MM.1S (cell line): ENCODE data around the gene METTL9.
"Not testable (repeated sequence)": the region's sequence is repeated elsewhere in the genome, so short reads cannot be mapped to it uniquely, and the experiment has no call there.

Experiments used
- DNase-seq: peaks from one replicate; pipeline ENCODE4 v3.0.0-alpha.2; 2015
- H2AFZ ChIP-seq: fragments of 300-600 bp; sonication (generic); 2 replicates; pipeline ENCODE4 v1.6.0; 2016; ENCODE audit warnings: antibody characterized with exemption, low read length
- H3F3A ChIP-seq: fragments of 300-600 bp; sonication (generic); 2 replicates; pipeline ENCODE4 v1.6.1; 2016; ENCODE audit warnings: mild to moderate bottlenecking, antibody characterized with exemption, low read length, moderate library complexity, mixed read lengths; ENCODE audit not compliant: insufficient read depth
- H3K27ac ChIP-seq: fragments of 300-600 bp; sonication (generic); 2 replicates; pipeline ENCODE4 v1.5.1; 2016; ENCODE audit warnings: mild to moderate bottlenecking, low read length
- H3K27me3 ChIP-seq: fragments of 300-600 bp; sonication (generic); replicated peaks from 2 replicates; pipeline ENCODE4 v1.6.0; 2016; ENCODE audit warnings: low read length; ENCODE audit not compliant: insufficient read depth
- H3K36me3 ChIP-seq: fragments of 300-600 bp; sonication (generic); replicated peaks from 2 replicates; pipeline ENCODE4 v1.6.1; 2016; ENCODE audit warnings: mild to moderate bottlenecking, low read length, mixed read lengths; ENCODE audit not compliant: insufficient read depth
- H3K4me1 ChIP-seq: fragments of 300-600 bp; sonication (generic); 2 replicates; pipeline ENCODE4 v1.6.1; 2016; ENCODE audit warnings: low read length, mixed read lengths
- H3K4me2 ChIP-seq: fragments of 300-600 bp; sonication (generic); 2 replicates; pipeline ENCODE4 v1.6.0; 2016; ENCODE audit warnings: low read depth, low read length
- H3K4me3 ChIP-seq: fragments of 300-600 bp; sonication (generic); 2 replicates; pipeline ENCODE4 v1.5.1; 2016; ENCODE audit warnings: low read length, mixed read lengths
- H3K79me2 ChIP-seq: fragments of 300-600 bp; sonication (generic); 2 replicates; pipeline ENCODE4 v1.6.1; 2016; ENCODE audit warnings: mixed run types, low read length, mixed read lengths
- H3K9ac ChIP-seq: fragments of 300-600 bp; sonication (generic); 2 replicates; pipeline ENCODE4 v1.6.1; 2016; ENCODE audit warnings: low read length, mixed read lengths
- H3K9me2 ChIP-seq: fragments of 300-600 bp; sonication (generic); replicated peaks from 2 replicates; pipeline ENCODE4 v1.6.1; 2016; ENCODE audit warnings: mild to moderate bottlenecking, low read length, mixed read lengths; ENCODE audit not compliant: insufficient read depth
- H3K9me3 ChIP-seq: fragments of 300-600 bp; sonication (generic); replicated peaks from 2 replicates; pipeline ENCODE4 v1.6.1; 2016; ENCODE audit warnings: mild to moderate bottlenecking, low read length, mixed read lengths; ENCODE audit not compliant: insufficient read depth
- H4K20me1 ChIP-seq: fragments of 300-600 bp; sonication (generic); 2 replicates; pipeline ENCODE4 v1.6.1; 2016; ENCODE audit warnings: mild to moderate bottlenecking, low read length, moderate library complexity, mixed read lengths; ENCODE audit not compliant: insufficient read depth
- EZH2 ChIP-seq: fragments of 300-600 bp; sonication (generic); optimal IDR thresholded peaks from 2 replicates; pipeline ENCODE3; 2017; ENCODE audit warnings: low read depth, mild to moderate bottlenecking, antibody characterized with exemption, low read length, mixed read lengths
- EZH2phosphoT487 ChIP-seq: fragments of 300-600 bp; sonication (generic); IDR thresholded peaks from 2 replicates; pipeline ENCODE4 v1.6.1; 2018; ENCODE audit warnings: antibody characterized with exemption, low read length
- TF ChIP-seq, protein P1 (sequence below): fragments of 300-600 bp; sonication (generic); IDR thresholded peaks from 2 replicates; pipeline ENCODE4 v1.5.1; 2016; ENCODE audit warnings: antibody characterized with exemption, low read length, mixed read lengths

METTL9 gene

DNA sequence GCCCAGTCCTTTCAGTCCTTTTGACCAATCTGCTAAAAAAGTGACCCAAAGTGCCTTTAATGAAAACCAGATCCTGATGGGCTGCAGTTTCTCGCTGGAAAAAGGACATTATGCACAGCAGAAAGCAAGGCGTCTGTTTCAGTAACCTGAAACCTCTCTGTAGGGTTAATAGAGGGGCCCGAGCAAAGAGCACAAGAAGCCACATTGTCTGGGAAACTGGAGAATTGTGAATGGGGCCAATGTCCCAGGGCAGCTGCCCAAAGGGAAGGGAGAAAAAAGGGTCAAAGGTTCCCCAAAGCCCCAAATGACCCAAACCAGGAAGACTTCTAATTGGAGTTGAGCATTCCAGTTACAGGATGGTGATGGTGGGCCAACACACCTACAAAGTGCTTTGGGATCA, 67.4 kb downstream of the METTL9 start:
- Histone ChIP-seq H3K9ac (no peak overlapping the region), H3K36me3 (no peaks in the 10 kb centered on the region), H3K27ac (no peak overlapping the region), H2AFZ (no peak overlapping the region), H3K4me1 (no peaks in the 10 kb centered on the region), H4K20me1 (no peaks in the 10 kb centered on the region), H3F3A (no peaks in the 10 kb centered on the region), H3K27me3 (no peaks in the 10 kb centered on the region), H3K9me3 (no peaks in the 10 kb centered on the region), H3K4me3 (no peak overlapping the region), H3K79me2 (no peaks in the 10 kb centered on the region), H3K9me2 (no peaks in the 10 kb centered on the region), H3K4me2 (no peak overlapping the region)
- no peak for TF ChIP-seq EZH2
- TF ChIP-seq, protein P1, sequence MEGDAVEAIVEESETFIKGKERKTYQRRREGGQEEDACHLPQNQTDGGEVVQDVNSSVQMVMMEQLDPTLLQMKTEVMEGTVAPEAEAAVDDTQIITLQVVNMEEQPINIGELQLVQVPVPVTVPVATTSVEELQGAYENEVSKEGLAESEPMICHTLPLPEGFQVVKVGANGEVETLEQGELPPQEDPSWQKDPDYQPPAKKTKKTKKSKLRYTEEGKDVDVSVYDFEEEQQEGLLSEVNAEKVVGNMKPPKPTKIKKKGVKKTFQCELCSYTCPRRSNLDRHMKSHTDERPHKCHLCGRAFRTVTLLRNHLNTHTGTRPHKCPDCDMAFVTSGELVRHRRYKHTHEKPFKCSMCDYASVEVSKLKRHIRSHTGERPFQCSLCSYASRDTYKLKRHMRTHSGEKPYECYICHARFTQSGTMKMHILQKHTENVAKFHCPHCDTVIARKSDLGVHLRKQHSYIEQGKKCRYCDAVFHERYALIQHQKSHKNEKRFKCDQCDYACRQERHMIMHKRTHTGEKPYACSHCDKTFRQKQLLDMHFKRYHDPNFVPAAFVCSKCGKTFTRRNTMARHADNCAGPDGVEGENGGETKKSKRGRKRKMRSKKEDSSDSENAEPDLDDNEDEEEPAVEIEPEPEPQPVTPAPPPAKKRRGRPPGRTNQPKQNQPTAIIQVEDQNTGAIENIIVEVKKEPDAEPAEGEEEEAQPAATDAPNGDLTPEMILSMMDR = no peak
- no peak for TF ChIP-seq EZH2phosphoT487
- DNase-seq = no peak

- Histone ChIP-seq H3K4me2 (no peak overlapping the region), H3K27me3 (no peaks in the 10 kb centered on the region), H3K4me1 (no peaks in the 10 kb centered on the region), H3K27ac (no peak overlapping the region), H3K9me2 (no peaks in the 10 kb centered on the region), H3K9ac (no peak overlapping the region), H3K36me3 (no peaks in the 10 kb centered on the region), H2AFZ (no peak overlapping the region), H4K20me1 (no peaks in the 10 kb centered on the region), H3K4me3 (no peak overlapping the region), H3K9me3 (no peaks in the 10 kb centered on the region), H3K79me2 (no peaks in the 10 kb centered on the region), H3F3A (no peaks in the 10 kb centered on the region)
- TF ChIP-seq EZH2 = no peak
- TF ChIP-seq EZH2phosphoT487 = no peak
- TF ChIP-seq, protein P1 = no peak
- no peak for DNase-seq
Measured at GRCh38 chr16:21667575-21667974, 68.2 kb downstream of the METTL9 start.

- H3K9me2 ChIP-seq = no peaks in the 10 kb centered on the region
- H4K20me1 ChIP-seq = no peaks in the 10 kb centered on the region
- H3F3A ChIP-seq = no peaks in the 10 kb centered on the region
- no peaks in the 10 kb centered on the region for H3K4me1 ChIP-seq
- no peaks in the 10 kb centered on the region for H3K36me3 ChIP-seq
- H3K9ac ChIP-seq = no peak overlapping the region
- no peaks in the 10 kb centered on the region for H3K9me3 ChIP-seq
- H3K4me3 ChIP-seq = no peak overlapping the region
- DNase-seq = no peak
- TF ChIP-seq, protein P1 = no peak
- TF ChIP-seq EZH2phosphoT487 = no peak
- TF ChIP-seq EZH2 = no peak
- H3K79me2 ChIP-seq = no peaks in the 10 kb centered on the region
- H3K27ac ChIP-seq = no peak overlapping the region
- no peak overlapping the region for H3K4me2 ChIP-seq
- H2AFZ ChIP-seq = no peak overlapping the region
- no peaks in the 10 kb centered on the region for H3K27me3 ChIP-seq
Measured at GRCh38 chr16:21673469-21673868, 74.1 kb downstream of the METTL9 start.

DNA sequence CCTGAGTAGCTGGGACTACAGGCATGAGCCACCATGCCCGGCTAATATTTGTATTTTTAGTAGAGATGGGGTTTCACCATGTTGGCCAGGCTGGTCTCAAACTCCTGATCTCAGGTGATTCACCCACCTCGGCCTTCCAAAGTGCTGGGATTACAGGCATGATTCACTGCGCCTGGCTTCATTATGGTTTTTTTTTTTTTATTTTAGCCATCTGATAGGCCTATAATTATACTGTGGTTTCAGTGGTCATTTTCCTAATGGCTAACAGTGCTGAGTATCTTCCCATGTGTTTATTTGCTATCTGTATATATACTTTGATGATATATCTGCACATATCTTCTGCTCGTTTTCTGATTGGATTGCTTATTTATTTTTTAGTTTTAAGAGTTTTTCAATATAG, 75.1 kb downstream of the METTL9 start:
- H3K9ac ChIP-seq, H3K79me2 ChIP-seq, H3F3A ChIP-seq, H2AFZ ChIP-seq, H3K4me2 ChIP-seq, H3K4me3 ChIP-seq, H3K9me2 ChIP-seq, H4K20me1 ChIP-seq, H3K9me3 ChIP-seq, H3K27me3 ChIP-seq, H3K36me3 ChIP-seq, H3K27ac ChIP-seq, H3K4me1 ChIP-seq, DNase-seq: not testable (repeated sequence)

- H3K36me3 ChIP-seq, H3K4me2 ChIP-seq, H3K4me1 ChIP-seq, H3K9ac ChIP-seq, H4K20me1 ChIP-seq, H3K9me2 ChIP-seq, H2AFZ ChIP-seq, H3F3A ChIP-seq, H3K79me2 ChIP-seq, H3K9me3 ChIP-seq, H3K27me3 ChIP-seq, DNase-seq, H3K27ac ChIP-seq, H3K4me3 ChIP-seq: not testable (repeated sequence)
Measured at GRCh38 chr16:21680714-21681113, 81.3 kb downstream of the METTL9 start.
